Measurements from ENCODE around the gene PTPRK. TPM values are rescaled to one million over a fixed set of nuclear protein-coding genes. Genes with fewer than 3 reads are reported as not detected.

PTPRK gene
- total and polyA plus RNA-seq, 2 donors (not counting 1 experiment from before 2014, with no cell fraction given), result 16.2 to 18.7 TPM

GRCh38 chr6:128062882-128063603 is 457.4 kb downstream of the PTPRK start:
- no CpG with 5 or more reads among the region's 5 CpGs for WGBS (ENCODE audit: insufficient coverage)
- Mint-ChIP-seq H3K27me3 (no peaks in the 10 kb centered on the region), H3K9me3 (ENCODE audit: insufficient read depth) (no peaks in the 10 kb centered on the region), H3K4me1 (no peaks in the 10 kb centered on the region), H3K27ac (no peak overlapping the region), H3K4me3 (no peak overlapping the region)
- Histone ChIP-seq H3K27me3 (replicated peaks in 1 of 4; ENCODE audit: control extremely low read depth in 1 of 4, control insufficient read depth in 3 of 4, insufficient read depth in 4 of 4, low read length in 3 of 4) (no peaks in the 10 kb centered on the region), H4K20me1 (ENCODE audit: control insufficient read depth, insufficient read depth, low read length, poor library complexity, severe bottlenecking) (no peaks in the 10 kb centered on the region), H3K4me3 (ENCODE audit: control extremely low read depth in 1 of 5, extremely low read depth in 1 of 5, insufficient read depth in 1 of 5, low read depth in 2 of 5, low read length in 4 of 5) (no peak overlapping the region), H2AFZ (ENCODE audit: insufficient read depth, low read depth, low read length, poor library complexity, severe bottlenecking) (no peak overlapping the region), H3K4me1 (ENCODE audit: control insufficient read depth in 2 of 2, insufficient read depth in 2 of 2, low read length in 2 of 2) (no peaks in the 10 kb centered on the region), H3K36me3 (replicated peaks in 1 of 2; ENCODE audit: control extremely low read depth in 1 of 2, control insufficient read depth in 1 of 2, extremely low read depth in 1 of 2, insufficient read depth in 2 of 2, low read length in 1 of 2) (peaks cover 6 to 15% of the 10 kb centered on the region in 2 experiments), H3K4me2 (replicated peaks; ENCODE audit: low read depth, low read length, poor library complexity, severe bottlenecking) (no peak overlapping the region), H3K27ac (ENCODE audit: low read length in 2 of 2) (no peak overlapping the region), H3K9ac (ENCODE audit: low read length) (no peak overlapping the region), H3K9me3 (ENCODE audit: control extremely low read depth in 1 of 3, control insufficient read depth in 2 of 3, insufficient read depth in 1 of 3, low read length in 2 of 3) (no peaks in the 10 kb centered on the region), H3K79me2 (ENCODE audit: control insufficient read depth, insufficient read depth, low read length) (no peaks in the 10 kb centered on the region)
- ATAC-seq (ENCODE audit: low read depth) (no peak), DNase-seq (no peak)
- ChIA-PET CTCF (interaction anchor here (0.7 kb wide), 1 partner anchor 48 kb away, joined by 3 read pairs; no protein-coding TSS in a partner anchor), POLR2A (no interaction called here)
- TF ChIP-seq EZH2 (IDR thresholded peaks at IDR 0.05; ENCODE audit: borderline replicate concordance, insufficient read depth, low read depth, low read length, poor library complexity, severe bottlenecking) (no peak), CTCF (IDR thresholded peaks at IDR 0.05) (no peak)
- intact Hi-C loops (cut with micrococcal nuclease), result no loop called here

GRCh38 chr6:128057946-128058345 is 462.5 kb downstream of the PTPRK start:
- no peak overlapping the region for H2AFZ ChIP-seq (ENCODE audit: insufficient read depth, low read depth, low read length, poor library complexity, severe bottlenecking)
- CTCF ChIA-PET, result no interaction called here
- no peaks in the 10 kb centered on the region for H3K4me1 ChIP-seq (ENCODE audit: control insufficient read depth in 2 of 2, insufficient read depth in 2 of 2, low read length in 2 of 2)
- peaks cover 0 to 3% of the 10 kb centered on the region in 2 experiments for H3K36me3 ChIP-seq (replicated peaks in 1 of 2; ENCODE audit: control extremely low read depth in 1 of 2, control insufficient read depth in 1 of 2, extremely low read depth in 1 of 2, insufficient read depth in 2 of 2, low read length in 1 of 2)
- POLR2A ChIA-PET, result no interaction called here
- DNase-seq, result no peak
- no peaks in the 10 kb centered on the region for H3K9me3 ChIP-seq (ENCODE audit: control extremely low read depth in 1 of 3, control insufficient read depth in 2 of 3, insufficient read depth in 1 of 3, low read length in 2 of 3)
- no peaks in the 10 kb centered on the region for H4K20me1 ChIP-seq (ENCODE audit: control insufficient read depth, insufficient read depth, low read length, poor library complexity, severe bottlenecking)
- H3K79me2 ChIP-seq (ENCODE audit: control insufficient read depth, insufficient read depth, low read length), result no peaks in the 10 kb centered on the region
- no peak overlapping the region for H3K4me2 ChIP-seq (replicated peaks; ENCODE audit: low read depth, low read length, poor library complexity, severe bottlenecking)
- H3K27me3 Mint-ChIP-seq, result no peaks in the 10 kb centered on the region
- no peaks in the 10 kb centered on the region for H3K27me3 ChIP-seq (replicated peaks in 1 of 4; ENCODE audit: control extremely low read depth in 1 of 4, control insufficient read depth in 3 of 4, insufficient read depth in 4 of 4, low read length in 3 of 4)
- H3K4me3 Mint-ChIP-seq, result no peak overlapping the region
- H3K9ac ChIP-seq (ENCODE audit: low read length), result no peak overlapping the region
- no peaks in the 10 kb centered on the region for H3K9me3 Mint-ChIP-seq (ENCODE audit: insufficient read depth)
- H3K27ac ChIP-seq (ENCODE audit: low read length in 2 of 2), result no peak overlapping the region
- intact Hi-C loops (cut with micrococcal nuclease), result no loop called here
- no peak overlapping the region for H3K4me3 ChIP-seq (ENCODE audit: control extremely low read depth in 1 of 5, extremely low read depth in 1 of 5, insufficient read depth in 1 of 5, low read depth in 2 of 5, low read length in 4 of 5)
- H3K4me1 Mint-ChIP-seq, result no peaks in the 10 kb centered on the region
- TF ChIP-seq CTCF (IDR thresholded peaks at IDR 0.05) (no peak), EZH2 (IDR thresholded peaks at IDR 0.05; ENCODE audit: borderline replicate concordance, insufficient read depth, low read depth, low read length, poor library complexity, severe bottlenecking) (no peak)
- no peak for ATAC-seq (ENCODE audit: low read depth)
- no peak overlapping the region for H3K27ac Mint-ChIP-seq
